LNCaP clone FGC (cell line): ENCODE results near the gene CCDC124.

Experiments
- DNase-seq: peaks from one replicate; pipeline ENCODE4 v3.0.0-alpha.2; 2011; ENCODE audit warnings: low read depth
- H3K4me3 ChIP-seq: 2 replicates; pipeline ENCODE4 v1.5.1; 2011; ENCODE audit warnings: mild to moderate bottlenecking, low read depth, low read length, control low read depth
- TF ChIP-seq, protein P1 (sequence below): IDR thresholded peaks from 2 replicates; pipeline ENCODE4 v1.5.1; 2012; ENCODE audit warnings: mild to moderate bottlenecking; ENCODE audit not compliant: control insufficient read depth, insufficient read depth; ENCODE audit errors: extremely low read depth

The CCDC124 gene

DNA sequence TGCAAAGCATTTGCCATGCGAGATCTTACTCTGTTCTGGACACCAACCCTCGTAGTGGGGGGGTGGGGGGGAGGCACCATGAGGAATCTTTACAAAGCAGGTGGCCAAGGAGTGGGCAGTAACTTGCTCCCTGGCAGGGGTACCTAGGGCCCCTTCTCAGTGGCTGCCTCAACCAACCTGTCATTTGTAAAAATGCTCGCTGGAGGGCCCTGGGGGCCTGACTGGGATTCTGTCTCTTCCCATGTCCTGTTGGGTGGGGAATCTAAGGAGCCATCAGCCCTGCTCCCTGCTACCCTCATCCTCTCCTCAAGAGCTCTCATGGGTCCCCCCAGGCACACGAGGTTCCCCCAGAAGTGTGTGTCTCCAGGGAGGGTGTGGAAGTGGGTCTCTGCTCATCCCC is 35.5 kb downstream of the CCDC124 start:
- no peak for DNase-seq
- H3K4me3 ChIP-seq = no peak overlapping the region
- TF ChIP-seq, protein P1, sequence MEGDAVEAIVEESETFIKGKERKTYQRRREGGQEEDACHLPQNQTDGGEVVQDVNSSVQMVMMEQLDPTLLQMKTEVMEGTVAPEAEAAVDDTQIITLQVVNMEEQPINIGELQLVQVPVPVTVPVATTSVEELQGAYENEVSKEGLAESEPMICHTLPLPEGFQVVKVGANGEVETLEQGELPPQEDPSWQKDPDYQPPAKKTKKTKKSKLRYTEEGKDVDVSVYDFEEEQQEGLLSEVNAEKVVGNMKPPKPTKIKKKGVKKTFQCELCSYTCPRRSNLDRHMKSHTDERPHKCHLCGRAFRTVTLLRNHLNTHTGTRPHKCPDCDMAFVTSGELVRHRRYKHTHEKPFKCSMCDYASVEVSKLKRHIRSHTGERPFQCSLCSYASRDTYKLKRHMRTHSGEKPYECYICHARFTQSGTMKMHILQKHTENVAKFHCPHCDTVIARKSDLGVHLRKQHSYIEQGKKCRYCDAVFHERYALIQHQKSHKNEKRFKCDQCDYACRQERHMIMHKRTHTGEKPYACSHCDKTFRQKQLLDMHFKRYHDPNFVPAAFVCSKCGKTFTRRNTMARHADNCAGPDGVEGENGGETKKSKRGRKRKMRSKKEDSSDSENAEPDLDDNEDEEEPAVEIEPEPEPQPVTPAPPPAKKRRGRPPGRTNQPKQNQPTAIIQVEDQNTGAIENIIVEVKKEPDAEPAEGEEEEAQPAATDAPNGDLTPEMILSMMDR = no peak

- TF ChIP-seq, protein P1 = no peak
- H3K4me3 ChIP-seq = no peak overlapping the region
- no peak for DNase-seq
Measured at GRCh38 chr19:17969096-17969792, 36.4 kb downstream of the CCDC124 start.

GRCh38 chr19:17972230-17972629 is 39.4 kb downstream of the CCDC124 start:
- TF ChIP-seq, protein P1 = no peak
- H3K4me3 ChIP-seq = no peak overlapping the region
- DNase-seq = no peak

GRCh38 chr19:17973759-17974158 is 40.9 kb downstream of the CCDC124 start:
- DNase-seq = no peak
- H3K4me3 ChIP-seq = no peak overlapping the region
- TF ChIP-seq, protein P1 = no peak

DNA sequence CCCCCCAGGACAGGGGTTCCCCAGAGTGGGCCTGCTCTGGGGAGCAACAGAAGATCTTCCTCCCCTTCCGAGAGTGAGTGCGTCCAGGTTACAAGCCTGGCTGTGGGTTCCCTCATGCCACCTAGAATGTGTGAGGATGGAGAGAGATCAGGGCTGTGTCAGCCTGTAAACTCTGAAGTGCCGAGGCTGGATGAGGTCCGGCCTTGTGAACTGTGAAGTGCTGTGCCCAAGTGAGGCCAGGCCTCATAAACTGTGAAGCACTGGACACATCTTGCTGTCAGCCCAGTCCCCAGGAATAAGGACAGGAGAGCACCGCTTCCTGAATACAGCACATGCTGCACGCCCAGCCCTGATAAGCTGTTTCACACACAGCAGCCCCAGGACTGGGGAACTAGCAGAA is 41.7 kb downstream of the CCDC124 start:
- TF ChIP-seq, protein P1 = no peak
- DNase-seq = no peak
- H3K4me3 ChIP-seq = no peak overlapping the region

- H3K4me3 ChIP-seq = no peak overlapping the region
- DNase-seq = no peak
- TF ChIP-seq, protein P1 = no peak
Measured at GRCh38 chr19:17975032-17975431, 42.2 kb downstream of the CCDC124 start.

- no peak for DNase-seq
- no peak overlapping the region for H3K4me3 ChIP-seq
- TF ChIP-seq, protein P1 = no peak
Measured at GRCh38 chr19:17977021-17977420, 44.2 kb downstream of the CCDC124 start.
